ENCODE measurements around the gene TEPSIN.

Gene TEPSIN

GRCh38 chr17:81250286-81251093 is 11.6 kb upstream of the TEPSIN start:
- DNase-seq (ENCODE audit: low spot score): no peak

GRCh38 chr17:81249223-81250040 is 10.6 kb upstream of the TEPSIN start:
- DNase-seq (ENCODE audit: low spot score): no peak

GRCh38 chr17:81248649-81249048 is 9.8 kb upstream of the TEPSIN start:
- DNase-seq (ENCODE audit: low spot score): no peak

- no peak for DNase-seq (ENCODE audit: low spot score)
Observed at GRCh38 chr17:81247339-81247990, 8.6 kb upstream of the TEPSIN start.

- DNase-seq (ENCODE audit: low spot score): no peak
Observed at GRCh38 chr17:81246679-81247338, 8.0 kb upstream of the TEPSIN start.

- no peak for DNase-seq (ENCODE audit: low spot score)
Observed at GRCh38 chr17:81246343-81246670, 7.5 kb upstream of the TEPSIN start.

- no peak for DNase-seq (ENCODE audit: low spot score)
Observed at GRCh38 chr17:81245665-81246342, 6.9 kb upstream of the TEPSIN start.

- no peak for DNase-seq (ENCODE audit: low spot score)
Observed at GRCh38 chr17:81245024-81245664, 6.3 kb upstream of the TEPSIN start.

- DNase-seq (ENCODE audit: low spot score): no peak
Observed at GRCh38 chr17:81244358-81245023, 5.6 kb upstream of the TEPSIN start.

- no peak for DNase-seq (ENCODE audit: low spot score)
Observed at GRCh38 chr17:81243333-81243664, 4.4 kb upstream of the TEPSIN start.

GRCh38 chr17:81242421-81243332 is 3.8 kb upstream of the TEPSIN start:
- DNase-seq (ENCODE audit: low spot score): no peak

GRCh38 chr17:81241648-81242420 is 3.0 kb upstream of the TEPSIN start:
- DNase-seq (ENCODE audit: low spot score): peak; percentile 52

GRCh38 chr17:81241203-81241602 is 2.3 kb upstream of the TEPSIN start:
- DNase-seq (ENCODE audit: low spot score): no peak

GRCh38 chr17:81240761-81241160 is 1.9 kb upstream of the TEPSIN start:
- DNase-seq (ENCODE audit: low spot score): no peak

GRCh38 chr17:81239714-81240555 is 1.1 kb upstream of the TEPSIN start:
- DNase-seq (ENCODE audit: low spot score): peak; percentile 33

GRCh38 chr17:81238490-81238814 is 403 bp downstream of the TEPSIN start:
- DNase-seq (ENCODE audit: low spot score): no peak

- no peak for DNase-seq (ENCODE audit: low spot score)
Observed at GRCh38 chr17:81237591-81238489, 1.0 kb downstream of the TEPSIN start.
